A673 (cell line): ENCODE results near the gene FTCD. TPM values are rescaled to one million over a fixed set of nuclear protein-coding genes. Genes with fewer than 3 reads are reported as not detected.

Experiments used
- BruUV-seq: library from RNA; stranded (reverse); fragments of 400-500 nt; replicated peaks from 2 replicates; lab custom pipeline; 2021; lab: Mats Ljungman, UMichigan
- CTCF ChIA-PET: fragments of 300-600 bp; sonication (Branson Sonifier 250); formaldehyde crosslinking; loops from one replicate; lab custom pipeline; 2022; ENCODE audit warnings: antibody characterized with exemption; lab: Charles Lee
- POLR2A ChIA-PET: fragments of 300-600 bp; sonication (Branson Sonifier 250); formaldehyde crosslinking; loops from one replicate; lab custom pipeline; 2022; ENCODE audit warnings: antibody characterized with exemption; ENCODE audit not compliant: low non-redundant PET; lab: Charles Lee
- DNase-seq: peaks from one replicate; pipeline ENCODE4 v3.0.0-alpha.2; 2015; ENCODE audit warnings: low spot score
- H3K27ac ChIP-seq: fragments of 200-600 bp; sonication (generic); 2 replicates; pipeline ENCODE4 v1.5.1; 2016; ENCODE audit warnings: mixed run types, low read depth, mild to moderate bottlenecking, mixed read lengths, antibody characterized with exemption, low read length; ENCODE audit not compliant: poor library complexity, severe bottlenecking
- H3K27me3 ChIP-seq: fragments of 200-600 bp; sonication (generic); replicated peaks from 2 replicates; pipeline ENCODE4 v1.6.1; 2017; ENCODE audit warnings: mixed run types, low read depth, mild to moderate bottlenecking, mixed read lengths, antibody characterized with exemption, low read length; ENCODE audit not compliant: insufficient read depth, poor library complexity
- H3K36me3 ChIP-seq: fragments of 200-600 bp; sonication (generic); 2 replicates; pipeline ENCODE4 v1.6.1; 2016; ENCODE audit warnings: mixed run types, mild to moderate bottlenecking, mixed read lengths, antibody characterized with exemption, low read length; ENCODE audit not compliant: insufficient read depth, poor library complexity, severe bottlenecking
- H3K4me1 ChIP-seq: fragments of 200-600 bp; sonication (generic); 2 replicates; pipeline ENCODE4 v1.6.1; 2017; ENCODE audit warnings: mixed run types, mild to moderate bottlenecking, mixed read lengths, antibody characterized with exemption, low read length; ENCODE audit not compliant: insufficient read depth, poor library complexity, severe bottlenecking
- H3K4me3 ChIP-seq: fragments of 200-600 bp; sonication (generic); 2 replicates; pipeline ENCODE4 v1.5.1; 2016; ENCODE audit warnings: low read depth, mixed run types, mild to moderate bottlenecking, mixed read lengths, low read length; ENCODE audit not compliant: poor library complexity, severe bottlenecking
- H3K9me3 ChIP-seq: fragments of 200-600 bp; sonication (generic); 2 replicates; pipeline ENCODE4 v1.6.1; 2016; ENCODE audit warnings: mixed run types, low read depth, mild to moderate bottlenecking, mixed read lengths, antibody characterized with exemption, low read length; ENCODE audit not compliant: poor library complexity, severe bottlenecking
- CTCF ChIP-seq: fragments of 300-800, 200-600 bp; sonication (generic); conservative IDR thresholded peaks from 2 replicates; pipeline ENCODE4 v1.5.1; 2017; ENCODE audit warnings: low read depth, mild to moderate bottlenecking, antibody characterized with exemption, low read length, moderate library complexity, mixed read lengths
- EZH2 ChIP-seq: fragments of 200-600 bp; sonication (generic); IDR thresholded peaks from 2 replicates; pipeline ENCODE4 v1.6.1; 2017; ENCODE audit warnings: borderline replicate concordance, low read depth, mild to moderate bottlenecking, mixed read lengths, antibody characterized with exemption, low read length; ENCODE audit not compliant: poor library complexity, severe bottlenecking
- intact Hi-C: fragments of 100-400 bp; cut with micrococcal nuclease; formaldehyde crosslinking; loops from one replicate; pipeline ENCODE4 v1.10.0; 2022; ENCODE audit not compliant: unreplicated experiment
- total RNA-seq: library from RNA; stranded (reverse); gene quantifications from 2 replicates; pipeline ENCODE4 v1.2.3, GENCODE V29; 2021

Gene FTCD
- total RNA-seq, 1 experiment from 2014 or later: 5.4 TPM

- no peak for DNase-seq
- Histone ChIP-seq H3K9me3 (no peaks in the 10 kb centered on the region), H3K4me1 (peaks cover 5% of the 10 kb centered on the region), H3K36me3 (no peaks in the 10 kb centered on the region), H3K27me3 (no peaks in the 10 kb centered on the region), H3K27ac (no peak overlapping the region), H3K4me3 (no peak overlapping the region)
- TF ChIP-seq CTCF (no peak), EZH2 (no peak)
- CTCF ChIA-PET: no interaction called here
- no TSS peak for BruUV-seq
- POLR2A ChIA-PET: no interaction called here
- intact Hi-C loops: no loop called here
These were observed 5.3 kb downstream of the FTCD start for GRCh38 chr21:46150073-46150472.

GRCh38 chr21:46149205-46149901, 6.0 kb downstream of the FTCD start:
- Histone ChIP-seq H3K4me1 (peaks cover 5% of the 10 kb centered on the region), H3K27me3 (no peaks in the 10 kb centered on the region), H3K36me3 (no peaks in the 10 kb centered on the region), H3K9me3 (no peaks in the 10 kb centered on the region), H3K4me3 (no peak overlapping the region), H3K27ac (no peak overlapping the region)
- BruUV-seq: no TSS peak
- DNase-seq: no peak
- intact Hi-C loops: no loop called here
- ChIA-PET POLR2A (no interaction called here), CTCF (no interaction called here)
- TF ChIP-seq CTCF (no peak), EZH2 (no peak)

- no peaks in the 10 kb centered on the region for H3K4me1 ChIP-seq
- H3K9me3 ChIP-seq: no peaks in the 10 kb centered on the region
- POLR2A ChIA-PET: no interaction called here
- CTCF ChIA-PET: interaction anchor here (0.7 kb wide), 1 partner anchor 74 kb away, joined by 3 read pairs; no protein-coding TSS in a partner anchor
- DNase-seq: no peak
- H3K36me3 ChIP-seq: no peaks in the 10 kb centered on the region
- H3K27me3 ChIP-seq: no peaks in the 10 kb centered on the region
- BruUV-seq: no TSS peak
- intact Hi-C loops: no loop called here
- TF ChIP-seq CTCF (no peak), EZH2 (no peak)
- no peak overlapping the region for H3K4me3 ChIP-seq
- no peak overlapping the region for H3K27ac ChIP-seq
These were observed 7.3 kb downstream of the FTCD start for GRCh38 chr21:46148106-46148505.
